Neural progenitor cell (in vitro differentiated cells): ENCODE measurements around the gene LHB.

Experiments used
- EZH2 ChIP-seq: fragments of 200-600 bp; sonication (generic); IDR thresholded peaks from 2 replicates; pipeline ENCODE4 v1.6.1; 2017; ENCODE audit warnings: antibody characterized with exemption, mild to moderate bottlenecking, moderate library complexity
- EZH2phosphoT487 ChIP-seq: fragments of 200-600 bp; sonication (generic); IDR thresholded peaks from 2 replicates; pipeline ENCODE4 v1.6.1; 2017; ENCODE audit warnings: antibody characterized with exemption
- TF ChIP-seq, protein P1 (sequence below): fragments of 200-600 bp; sonication (generic); IDR thresholded peaks from 2 replicates; pipeline ENCODE4 v1.5.1; 2017; ENCODE audit warnings: antibody characterized with exemption, mild to moderate bottlenecking

DNA sequence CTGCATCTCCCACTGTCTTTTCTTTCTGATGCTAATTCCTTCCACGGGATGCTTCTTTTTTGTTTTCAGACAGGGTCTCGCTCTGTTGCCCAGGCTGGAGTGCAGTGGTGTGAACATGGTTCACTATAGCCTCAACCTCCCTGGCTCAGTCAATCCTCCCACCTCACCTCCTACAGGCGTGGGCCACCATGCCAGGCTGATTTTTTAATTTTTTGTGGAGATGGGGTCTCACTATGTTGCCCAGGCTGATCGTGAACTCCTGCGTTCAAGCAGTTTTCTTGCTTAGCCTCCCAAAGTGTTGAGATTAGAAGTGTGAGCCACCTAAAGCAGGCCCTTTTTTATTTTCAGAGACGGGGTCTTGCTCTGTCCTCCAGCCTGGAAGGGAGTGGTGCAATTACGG, 28.6 kb downstream of the LHB start:
- TF ChIP-seq EZH2 (no peak), EZH2phosphoT487 (no peak)
- TF ChIP-seq, protein P1, sequence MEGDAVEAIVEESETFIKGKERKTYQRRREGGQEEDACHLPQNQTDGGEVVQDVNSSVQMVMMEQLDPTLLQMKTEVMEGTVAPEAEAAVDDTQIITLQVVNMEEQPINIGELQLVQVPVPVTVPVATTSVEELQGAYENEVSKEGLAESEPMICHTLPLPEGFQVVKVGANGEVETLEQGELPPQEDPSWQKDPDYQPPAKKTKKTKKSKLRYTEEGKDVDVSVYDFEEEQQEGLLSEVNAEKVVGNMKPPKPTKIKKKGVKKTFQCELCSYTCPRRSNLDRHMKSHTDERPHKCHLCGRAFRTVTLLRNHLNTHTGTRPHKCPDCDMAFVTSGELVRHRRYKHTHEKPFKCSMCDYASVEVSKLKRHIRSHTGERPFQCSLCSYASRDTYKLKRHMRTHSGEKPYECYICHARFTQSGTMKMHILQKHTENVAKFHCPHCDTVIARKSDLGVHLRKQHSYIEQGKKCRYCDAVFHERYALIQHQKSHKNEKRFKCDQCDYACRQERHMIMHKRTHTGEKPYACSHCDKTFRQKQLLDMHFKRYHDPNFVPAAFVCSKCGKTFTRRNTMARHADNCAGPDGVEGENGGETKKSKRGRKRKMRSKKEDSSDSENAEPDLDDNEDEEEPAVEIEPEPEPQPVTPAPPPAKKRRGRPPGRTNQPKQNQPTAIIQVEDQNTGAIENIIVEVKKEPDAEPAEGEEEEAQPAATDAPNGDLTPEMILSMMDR: no peak
